ENCODE results near the gene VPS33B.

The VPS33B gene

GRCh38 chr15:91049378-91050127 is 27.2 kb upstream of the VPS33B start:
- no peak for TF ChIP-seq FOXM1 (IDR thresholded peaks at IDR 0.05; ENCODE audit: borderline replicate concordance, low read depth)
- no peak for TF ChIP-seq CREB1 (IDR thresholded peaks at IDR 0.05; ENCODE audit: low read depth)
- TF ChIP-seq RAD21 (IDR thresholded peaks at IDR 0.05; ENCODE audit: low read depth), result peak; percentile 76
- no peak for TF ChIP-seq USF1 (IDR thresholded peaks at IDR 0.05)
- TF ChIP-seq REST (IDR thresholded peaks at IDR 0.05; ENCODE audit: low read depth), result no peak

GRCh38 chr15:91047545-91048199 is 25.3 kb upstream of the VPS33B start:
- TF ChIP-seq EP300 (IDR thresholded peaks at IDR 0.05; ENCODE audit: borderline replicate concordance) (no peak), EGR1 (IDR thresholded peaks at IDR 0.05) (no peak), ZBTB7A (IDR thresholded peaks at IDR 0.05; ENCODE audit: low read depth) (no peak), YY1 (IDR thresholded peaks at IDR 0.05; ENCODE audit: low read depth) (no peak), NFIC (IDR thresholded peaks at IDR 0.05) (no peak), REST (IDR thresholded peaks at IDR 0.05; ENCODE audit: low read depth) (no peak)

GRCh38 chr15:91045065-91045464 is 22.7 kb upstream of the VPS33B start:
- TF ChIP-seq YY1 (IDR thresholded peaks at IDR 0.05; ENCODE audit: low read depth) (no peak), NFIC (IDR thresholded peaks at IDR 0.05) (no peak), ZBTB7A (IDR thresholded peaks at IDR 0.05; ENCODE audit: low read depth) (no peak), TAF1 (IDR thresholded peaks at IDR 0.05; ENCODE audit: low read depth) (no peak), RAD21 (IDR thresholded peaks at IDR 0.05; ENCODE audit: low read depth) (no peak), TEAD4 (IDR thresholded peaks at IDR 0.05) (no peak), EGR1 (IDR thresholded peaks at IDR 0.05) (no peak), CREB1 (IDR thresholded peaks at IDR 0.05; ENCODE audit: low read depth) (no peak), USF1 (IDR thresholded peaks at IDR 0.05) (no peak)

GRCh38 chr15:91043202-91043874 is 20.9 kb upstream of the VPS33B start:
- TF ChIP-seq CEBPB (IDR thresholded peaks at IDR 0.05), result no peak
- TF ChIP-seq NFIC (IDR thresholded peaks at IDR 0.05), result no peak
- no peak for TF ChIP-seq EGR1 (IDR thresholded peaks at IDR 0.05)
- no peak for TF ChIP-seq TEAD4 (IDR thresholded peaks at IDR 0.05)
- no peak for TF ChIP-seq REST (IDR thresholded peaks at IDR 0.05; ENCODE audit: low read depth)
- TF ChIP-seq USF1 (IDR thresholded peaks at IDR 0.05), result no peak
- TF ChIP-seq CREB1 (IDR thresholded peaks at IDR 0.05; ENCODE audit: low read depth), result no peak
- TF ChIP-seq ZBTB7A (IDR thresholded peaks at IDR 0.05; ENCODE audit: low read depth), result no peak
- no peak for TF ChIP-seq YY1 (IDR thresholded peaks at IDR 0.05; ENCODE audit: low read depth)
- TF ChIP-seq RAD21 (IDR thresholded peaks at IDR 0.05; ENCODE audit: low read depth), result no peak
- no peak for TF ChIP-seq TAF1 (IDR thresholded peaks at IDR 0.05; ENCODE audit: low read depth)
- no peak for TF ChIP-seq EP300 (IDR thresholded peaks at IDR 0.05; ENCODE audit: borderline replicate concordance)
- TF ChIP-seq MAX (IDR thresholded peaks at IDR 0.05), result no peak
- no peak for TF ChIP-seq FOXM1 (IDR thresholded peaks at IDR 0.05; ENCODE audit: borderline replicate concordance, low read depth)

Measured in Ishikawa (cell line).